ENCODE measurements around the gene SALL2. TPM values are rescaled to one million over a fixed set of nuclear protein-coding genes. Genes with fewer than 3 reads are reported as not detected.

SALL2 gene
- total and polyA plus RNA-seq, 2 of the 8 experiments (the other 6 are each of a cell fraction or from before 2014, with no cell fraction given) = 310 to 360 TPM

DNA sequence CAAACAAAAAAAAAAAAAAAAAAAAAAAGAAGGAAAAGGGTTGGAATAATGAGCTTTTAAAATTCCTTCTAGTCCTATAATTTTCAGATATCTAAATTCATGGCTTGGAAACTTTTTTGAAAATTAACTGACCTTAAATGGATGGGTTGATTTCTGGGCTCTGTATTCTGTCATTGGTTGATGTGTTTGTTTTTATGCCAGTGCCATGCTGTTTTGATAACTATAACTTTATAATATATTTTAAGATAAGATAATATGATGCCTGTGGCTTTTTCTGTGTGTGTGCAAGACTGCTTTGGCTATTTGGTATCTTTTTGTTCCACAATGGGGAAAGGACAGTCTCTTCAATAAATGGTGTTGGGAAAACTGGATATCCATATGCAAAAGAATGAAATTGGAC is 46.5 kb upstream of the SALL2 start:
- Histone ChIP-seq H2BK120ac (replicated peaks; ENCODE audit: low read depth, low read length) (no peak overlapping the region), H4K91ac (replicated peaks; ENCODE audit: insufficient read length, low read length) (no peak overlapping the region), H3K27me3 (replicated peaks in 1 of 4; ENCODE audit: control insufficient read depth in 3 of 4, extremely low read depth in 1 of 4, insufficient read depth in 3 of 4, low read length in 3 of 4) (no peaks in the 10 kb centered on the region), H3K18ac (ENCODE audit: extremely low read depth, low read length) (no peak overlapping the region), H3K36me3 (ENCODE audit: control insufficient read depth in 2 of 4, insufficient read depth in 4 of 4, low read length in 3 of 4) (no peaks in the 10 kb centered on the region), H3K4ac (replicated peaks; ENCODE audit: insufficient read length, low read depth, low read length) (no peak overlapping the region), H2BK15ac (ENCODE audit: low read length) (no peak overlapping the region), H3K23ac (ENCODE audit: insufficient read length) (no peak overlapping the region), H4K20me1 (replicated peaks in 1 of 2; ENCODE audit: control insufficient read depth in 1 of 2, insufficient read depth in 2 of 2, low read length in 2 of 2) (no peaks in the 10 kb centered on the region), H3K4me3 (ENCODE audit: extremely low read depth in 1 of 4, insufficient read depth in 2 of 4, low read depth in 3 of 4, low read length in 4 of 4) (no peak overlapping the region), H2BK12ac (ENCODE audit: low read depth, low read length) (no peak overlapping the region), H4K5ac (ENCODE audit: insufficient read length, low read depth, low read length) (no peak overlapping the region), H3K9me3 (ENCODE audit: insufficient read depth in 2 of 2, low read depth in 1 of 2, low read length in 1 of 2) (no peaks in the 10 kb centered on the region), H3K56ac (replicated peaks; ENCODE audit: insufficient read length, low read depth, low read length) (no peak overlapping the region), H3K4me1 (replicated peaks in 1 of 4; ENCODE audit: control insufficient read depth in 3 of 4, insufficient read depth in 4 of 4, low read length in 3 of 4) (no peaks in the 10 kb centered on the region), H2AK5ac (ENCODE audit: low read depth, low read length) (no peak overlapping the region), H3K4me2 (ENCODE audit: insufficient read depth in 1 of 2, low read depth in 2 of 2, low read length in 2 of 2) (no peak overlapping the region), H2BK5ac (ENCODE audit: low read depth, low read length) (no peak overlapping the region), H2AFZ (ENCODE audit: low read length) (no peak overlapping the region), H2BK20ac (ENCODE audit: low read length) (no peak overlapping the region), H3K9ac (replicated peaks in 1 of 4; ENCODE audit: extremely low read depth in 1 of 4, low read depth in 3 of 4, low read length in 3 of 4) (no peak overlapping the region), H3K14ac (ENCODE audit: insufficient read length) (no peak overlapping the region), H3K79me1 (ENCODE audit: low read depth, low read length) (no peaks in the 10 kb centered on the region), H3K27ac (ENCODE audit: low read depth, low read length) (no peak overlapping the region), H4K8ac (ENCODE audit: extremely low read depth, insufficient read depth, low read length) (no peak overlapping the region), H3K79me2 (ENCODE audit: control insufficient read depth in 1 of 2, insufficient read depth in 2 of 2, low read length in 2 of 2) (no peaks in the 10 kb centered on the region), H3K23me2 (ENCODE audit: low read depth, low read length) (no peaks in the 10 kb centered on the region)
- CTCF ChIA-PET (ENCODE audit: partially characterized antibody) = interaction anchor here (0.5 to 0.7 kb wide), 2 partner anchors 13 to 251 kb away, joined by 3 to 5 read pairs; no protein-coding TSS in a partner anchor
- DNase-seq (ENCODE audit: low read depth in 1 of 2, low spot score in 2 of 2) (no peak), FAIRE-seq (no peak)
- POLR2A ChIA-PET (ENCODE audit: partially characterized antibody) = no interaction called here
- TF ChIP-seq ZNF274 (IDR thresholded peaks at IDR 0.05; ENCODE audit: borderline replicate concordance, extremely low read depth, low read length) = no peak
- no peak for TF ChIP-seq TEAD4 (IDR thresholded peaks at IDR 0.05; ENCODE audit: low read depth, low read length)
- no peak for TF ChIP-seq CBX8 (IDR thresholded peaks at IDR 0.05; ENCODE audit: borderline replicate concordance, low read depth, low read length)
- TF ChIP-seq YY1 (IDR thresholded peaks at IDR 0.05; ENCODE audit: low read depth, low read length) = no peak
- TF ChIP-seq KDM4A (IDR thresholded peaks at IDR 0.05; ENCODE audit: low read depth, low read length, severe bottlenecking) = no peak
- TF ChIP-seq CEBPB (IDR thresholded peaks at IDR 0.05; ENCODE audit: low read depth, low read length) = no peak
- no peak for TF ChIP-seq BCL11A (IDR thresholded peaks at IDR 0.05; ENCODE audit: low read depth in 2 of 2, low read length in 2 of 2)
